HEK293 (cell line): Measurements from ENCODE around the gene NDUFA8.

Experiments
- CTCF ChIA-PET: fragments of 350-600 bp; formaldehyde crosslinking; extraction: SDS; loops from one replicate; lab custom pipeline; 2021; ENCODE audit warnings: antibody characterized with exemption; lab: Yijun Ruan, JAX
- POLR2A ChIA-PET: fragments of 300-600 bp; formaldehyde crosslinking; extraction: SDS; loops from one replicate; lab custom pipeline; 2020; ENCODE audit warnings: antibody characterized with exemption, inconsistent platforms; lab: Yijun Ruan, JAX
- H3K27ac ChIP-seq: fragments of 200-500 bp; sonication (Bioruptor generic); 2 replicates; pipeline ENCODE4 v1.5.1; 2014; ENCODE audit warnings: low read depth, low read length, control low read depth, inconsistent platforms; ENCODE audit errors: extremely low read depth
- H3K36me3 ChIP-seq, 2 experiments: fragments of 200-500 bp in 1 of 2; sonication (Bioruptor generic) in 1 of 2; 1 replicate in 1 of 2; 2 replicates in 1 of 2; pipeline ENCODE4 v1.5.1; 2014 to 2017; ENCODE audit warnings: inconsistent platforms in 2 of 2, low read length in 2 of 2; ENCODE audit not compliant: control insufficient read depth in 2 of 2, insufficient read depth in 1 of 2
- H3K4me1 ChIP-seq: fragments of 200-500 bp; sonication (Bioruptor generic); 2 replicates; pipeline ENCODE4 v1.5.1; 2014; ENCODE audit warnings: mild to moderate bottlenecking, low read length, inconsistent platforms; ENCODE audit not compliant: control insufficient read depth, insufficient read depth
- H3K4me3 ChIP-seq: 2 replicates; pipeline ENCODE4 v1.5.1; 2011; ENCODE audit warnings: low read depth, mild to moderate bottlenecking, control low read depth, low read length, moderate library complexity
- H3K9me3 ChIP-seq: fragments of 200-500 bp; sonication (Bioruptor generic); 2 replicates; pipeline ENCODE4 v1.5.1; 2014; ENCODE audit warnings: low read depth, low read length, inconsistent platforms; ENCODE audit not compliant: control insufficient read depth, insufficient read depth
- AEBP2 ChIP-seq: fragments of 450-650 bp; formaldehyde crosslinking; IDR thresholded peaks from 2 replicates; pipeline ENCODE4 v1.5.1; 2016; ENCODE audit warnings: missing biosample characterization, missing genetic modification characterization, borderline replicate concordance
- HIC1 ChIP-seq: fragments of 450-650 bp; formaldehyde crosslinking; IDR thresholded peaks from 2 replicates; pipeline ENCODE4 v1.5.1; 2016; ENCODE audit warnings: missing biosample characterization, missing genetic modification characterization
- PRDM10 ChIP-seq: fragments of 450-650 bp; formaldehyde crosslinking; IDR thresholded peaks from 2 replicates; pipeline ENCODE4 v1.5.1; 2016; ENCODE audit warnings: missing biosample characterization, missing genetic modification characterization
- SCRT2 ChIP-seq: fragments of 450-650 bp; formaldehyde crosslinking; IDR thresholded peaks from 2 replicates; pipeline ENCODE4 v1.5.1; 2016; ENCODE audit warnings: missing biosample characterization, missing genetic modification characterization
- SETDB1 ChIP-seq: IDR thresholded peaks from one replicate; pipeline ENCODE4 v1.6.1; 2017; ENCODE audit warnings: mild to moderate bottlenecking, low read length, moderate library complexity, mixed read lengths; ENCODE audit not compliant: insufficient read length
- ZNF10 ChIP-seq: fragments of 450-650 bp; formaldehyde crosslinking; IDR thresholded peaks from 2 replicates; pipeline ENCODE4 v1.5.1; 2017; ENCODE audit warnings: missing biosample characterization, missing genetic modification characterization
- ZNF112 ChIP-seq: fragments of 450-650 bp; formaldehyde crosslinking; IDR thresholded peaks from 2 replicates; pipeline ENCODE4 v1.5.0; 2017; ENCODE audit warnings: missing biosample characterization, missing genetic modification characterization
- ZNF175 ChIP-seq: fragments of 450-650 bp; formaldehyde crosslinking; IDR thresholded peaks from 2 replicates; pipeline ENCODE4 v1.5.1; 2016; ENCODE audit warnings: missing biosample characterization, missing genetic modification characterization
- ZNF19 ChIP-seq: fragments of 450-650 bp; formaldehyde crosslinking; IDR thresholded peaks from 2 replicates; pipeline ENCODE4; 2016; ENCODE audit warnings: missing biosample characterization, missing genetic modification characterization, low read depth
- ZNF266 ChIP-seq: fragments of 450-650 bp; formaldehyde crosslinking; IDR thresholded peaks from 2 replicates; pipeline ENCODE4 v1.5.1; 2016; ENCODE audit warnings: missing biosample characterization, missing genetic modification characterization, low read depth
- ZNF48 ChIP-seq: fragments of 450-650 bp; formaldehyde crosslinking; IDR thresholded peaks from 2 replicates; pipeline ENCODE4 v1.5.1; 2016; ENCODE audit warnings: missing biosample characterization, missing genetic modification characterization
- ZNF501 ChIP-seq: fragments of 450-650 bp; formaldehyde crosslinking; IDR thresholded peaks from 2 replicates; pipeline ENCODE4 v1.5.1; 2016; ENCODE audit warnings: missing biosample characterization, missing genetic modification characterization
- ZNF514 ChIP-seq: fragments of 450-650 bp; formaldehyde crosslinking; IDR thresholded peaks from 2 replicates; pipeline ENCODE4 v1.5.1; 2016; ENCODE audit warnings: missing biosample characterization, missing genetic modification characterization
- ZNF530 ChIP-seq: fragments of 450-650 bp; formaldehyde crosslinking; IDR thresholded peaks from 2 replicates; pipeline ENCODE4 v1.5.1; 2016; ENCODE audit warnings: low read depth, missing biosample characterization, missing genetic modification characterization
- ZNF596 ChIP-seq: fragments of 450-650 bp; IDR thresholded peaks from 2 replicates; pipeline ENCODE4 v1.5.0; 2018; ENCODE audit warnings: missing biosample characterization, mild to moderate bottlenecking, missing genetic modification characterization, moderate library complexity
- ZNF623 ChIP-seq: fragments of 450-650 bp; formaldehyde crosslinking; IDR thresholded peaks from 2 replicates; pipeline ENCODE4 v1.5.1; 2016; ENCODE audit warnings: missing biosample characterization, missing genetic modification characterization
- ZNF639 ChIP-seq: fragments of 450-650 bp; formaldehyde crosslinking; IDR thresholded peaks from 2 replicates; pipeline ENCODE4 v1.5.1; 2016; ENCODE audit warnings: missing biosample characterization, missing genetic modification characterization
- ZNF791 ChIP-seq: fragments of 450-650 bp; formaldehyde crosslinking; IDR thresholded peaks from 2 replicates; pipeline ENCODE4 v1.5.1; 2016; ENCODE audit warnings: missing biosample characterization, missing genetic modification characterization
- ZNF837 ChIP-seq: fragments of 450-650 bp; formaldehyde crosslinking; IDR thresholded peaks from 2 replicates; pipeline ENCODE4 v1.5.1; 2016; ENCODE audit warnings: missing biosample characterization, missing genetic modification characterization

Gene NDUFA8

GRCh38 chr9:122106576-122106975, 53.0 kb downstream of the NDUFA8 start:
- ChIA-PET CTCF (interaction anchor here (0.6 to 1.9 kb wide), 7 partner anchors 11 to 312 kb away, joined by 3 to 14 read pairs (median 5); no protein-coding TSS in a partner anchor), POLR2A (no interaction called here)
- H3K4me3 ChIP-seq: no peak overlapping the region

GRCh38 chr9:122103985-122104384, 55.6 kb downstream of the NDUFA8 start:
- Histone ChIP-seq H3K27ac (no peak overlapping the region), H3K4me1 (no peaks in the 10 kb centered on the region), H3K36me3 (no peaks in the 10 kb centered on the region), H3K9me3 (no peaks in the 10 kb centered on the region), H3K4me3 (no peak overlapping the region)
- ChIA-PET CTCF (interaction anchor here (0.6 to 4.3 kb wide), 5 partner anchors 21 to 246 kb away, joined by 3 to 59 read pairs (median 3); no protein-coding TSS in a partner anchor), POLR2A (no interaction called here)
- no peak for TF ChIP-seq HIC1 (tag by site-specific recombination)
- TF ChIP-seq ZNF48: no peak
- no peak for TF ChIP-seq ZNF10 (tag by site-specific recombination)
- no peak for TF ChIP-seq SETDB1
- TF ChIP-seq ZNF639 (tag by site-specific recombination): no peak
- no peak for TF ChIP-seq ZNF501 (tag by site-specific recombination)

More at GRCh38 chr9:122106576-122106975, 53.0 kb downstream of the NDUFA8 start:
- no peaks in the 10 kb centered on the region for H3K4me1 ChIP-seq
- no peaks in the 10 kb centered on the region for H3K36me3 ChIP-seq
- TF ChIP-seq AEBP2 (tag by site-specific recombination): no peak
- TF ChIP-seq ZNF837 (tag by site-specific recombination): no peak
- TF ChIP-seq ZNF623 (tag by site-specific recombination): no peak
- no peak for TF ChIP-seq ZNF514
- no peak for TF ChIP-seq PRDM10
- no peak for TF ChIP-seq SCRT2 (tag by site-specific recombination)
- no peak for TF ChIP-seq ZNF175 (tag by site-specific recombination)
- no peak for TF ChIP-seq ZNF791 (tag by site-specific recombination)
- no peak for TF ChIP-seq ZNF530 (tag by site-specific recombination)
- no peak for TF ChIP-seq ZNF266 (tag by site-specific recombination)
- TF ChIP-seq ZNF596: no peak
- TF ChIP-seq ZNF48: no peak
- TF ChIP-seq ZNF19 (tag by site-specific recombination): no peak
- no peak for TF ChIP-seq ZNF112 (tag by site-specific recombination)
- no peaks in the 10 kb centered on the region for H3K9me3 ChIP-seq
- H3K27ac ChIP-seq: no peak overlapping the region
